Bronchial epithelial cell (primary cell): ENCODE measurements around the gene DCP2. TPM values are rescaled to one million over a fixed set of nuclear protein-coding genes. Genes with fewer than 3 reads are reported as not detected.
A peak's percentile ranks its signal among the peaks of the same experiment; 100 is the strongest.
"Not testable (repeated sequence)": the region's sequence is repeated elsewhere in the genome, so short reads cannot be mapped to it uniquely, and the experiment has no call there.

ENCODE experiments used
- DNase-seq: peaks from one replicate; pipeline ENCODE4 v3.0.0-alpha.2; 2010; ENCODE audit warnings: low read depth
- FAIRE-seq: peaks from 2 replicates; lab custom pipeline; 2011; peaks lifted over from hg19 to GRCh38; lab: Jason Lieb, UNC
- H3K27me3 ChIP-seq: 2 replicates; pipeline ENCODE4 v1.5.1; 2011; ENCODE audit warnings: low read length; ENCODE audit not compliant: control insufficient read depth, insufficient read depth
- H3K36me3 ChIP-seq: 2 replicates; pipeline ENCODE4 v1.5.1; 2011; ENCODE audit warnings: low read length; ENCODE audit not compliant: control insufficient read depth, insufficient read depth
- H3K4me3 ChIP-seq: 2 replicates; pipeline ENCODE4 v1.5.1; 2011; ENCODE audit warnings: mild to moderate bottlenecking, low read depth, low read length, control low read depth
- total RNA-seq: library from RNA; depleted of rRNA; stranded (reverse); fragments of >200 nt; gene quantifications from 2 replicates; pipeline ENCODE4 v1.2.1, GENCODE V29; 2014
- TF ChIP-seq, protein P1 (sequence below): IDR thresholded peaks from 2 replicates; pipeline ENCODE4 v1.5.1; 2011; ENCODE audit warnings: mild to moderate bottlenecking, moderate library complexity, low read length, control low read depth, inconsistent platforms; ENCODE audit not compliant: insufficient read depth, severe bottlenecking

Gene DCP2
- total RNA-seq, 1 donor from 2014 or later = 24.0 TPM

GRCh38 chr5:112951124-112951702, 25.4 kb upstream of the DCP2 start:
- Histone ChIP-seq H3K36me3 (no peaks in the 10 kb centered on the region), H3K4me3 (no peak overlapping the region), H3K27me3 (no peaks in the 10 kb centered on the region)
- FAIRE-seq (no peak), DNase-seq (no peak)
- TF ChIP-seq, protein P1, sequence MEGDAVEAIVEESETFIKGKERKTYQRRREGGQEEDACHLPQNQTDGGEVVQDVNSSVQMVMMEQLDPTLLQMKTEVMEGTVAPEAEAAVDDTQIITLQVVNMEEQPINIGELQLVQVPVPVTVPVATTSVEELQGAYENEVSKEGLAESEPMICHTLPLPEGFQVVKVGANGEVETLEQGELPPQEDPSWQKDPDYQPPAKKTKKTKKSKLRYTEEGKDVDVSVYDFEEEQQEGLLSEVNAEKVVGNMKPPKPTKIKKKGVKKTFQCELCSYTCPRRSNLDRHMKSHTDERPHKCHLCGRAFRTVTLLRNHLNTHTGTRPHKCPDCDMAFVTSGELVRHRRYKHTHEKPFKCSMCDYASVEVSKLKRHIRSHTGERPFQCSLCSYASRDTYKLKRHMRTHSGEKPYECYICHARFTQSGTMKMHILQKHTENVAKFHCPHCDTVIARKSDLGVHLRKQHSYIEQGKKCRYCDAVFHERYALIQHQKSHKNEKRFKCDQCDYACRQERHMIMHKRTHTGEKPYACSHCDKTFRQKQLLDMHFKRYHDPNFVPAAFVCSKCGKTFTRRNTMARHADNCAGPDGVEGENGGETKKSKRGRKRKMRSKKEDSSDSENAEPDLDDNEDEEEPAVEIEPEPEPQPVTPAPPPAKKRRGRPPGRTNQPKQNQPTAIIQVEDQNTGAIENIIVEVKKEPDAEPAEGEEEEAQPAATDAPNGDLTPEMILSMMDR = no peak

- Histone ChIP-seq H3K27me3 (no peaks in the 10 kb centered on the region), H3K36me3 (no peaks in the 10 kb centered on the region), H3K4me3 (no peak overlapping the region)
- FAIRE-seq (no peak), DNase-seq (no peak)
- TF ChIP-seq, protein P1 = no peak
Measured at GRCh38 chr5:112956606-112957005, 20.0 kb upstream of the DCP2 start.

- no peak overlapping the region for H3K4me3 ChIP-seq
- no peak for DNase-seq
- H3K36me3 ChIP-seq = no peaks in the 10 kb centered on the region
- H3K27me3 ChIP-seq = no peaks in the 10 kb centered on the region
- FAIRE-seq = no peak
- TF ChIP-seq, protein P1 = no peak
Measured at GRCh38 chr5:112957036-112957808, 19.4 kb upstream of the DCP2 start.

DNA sequence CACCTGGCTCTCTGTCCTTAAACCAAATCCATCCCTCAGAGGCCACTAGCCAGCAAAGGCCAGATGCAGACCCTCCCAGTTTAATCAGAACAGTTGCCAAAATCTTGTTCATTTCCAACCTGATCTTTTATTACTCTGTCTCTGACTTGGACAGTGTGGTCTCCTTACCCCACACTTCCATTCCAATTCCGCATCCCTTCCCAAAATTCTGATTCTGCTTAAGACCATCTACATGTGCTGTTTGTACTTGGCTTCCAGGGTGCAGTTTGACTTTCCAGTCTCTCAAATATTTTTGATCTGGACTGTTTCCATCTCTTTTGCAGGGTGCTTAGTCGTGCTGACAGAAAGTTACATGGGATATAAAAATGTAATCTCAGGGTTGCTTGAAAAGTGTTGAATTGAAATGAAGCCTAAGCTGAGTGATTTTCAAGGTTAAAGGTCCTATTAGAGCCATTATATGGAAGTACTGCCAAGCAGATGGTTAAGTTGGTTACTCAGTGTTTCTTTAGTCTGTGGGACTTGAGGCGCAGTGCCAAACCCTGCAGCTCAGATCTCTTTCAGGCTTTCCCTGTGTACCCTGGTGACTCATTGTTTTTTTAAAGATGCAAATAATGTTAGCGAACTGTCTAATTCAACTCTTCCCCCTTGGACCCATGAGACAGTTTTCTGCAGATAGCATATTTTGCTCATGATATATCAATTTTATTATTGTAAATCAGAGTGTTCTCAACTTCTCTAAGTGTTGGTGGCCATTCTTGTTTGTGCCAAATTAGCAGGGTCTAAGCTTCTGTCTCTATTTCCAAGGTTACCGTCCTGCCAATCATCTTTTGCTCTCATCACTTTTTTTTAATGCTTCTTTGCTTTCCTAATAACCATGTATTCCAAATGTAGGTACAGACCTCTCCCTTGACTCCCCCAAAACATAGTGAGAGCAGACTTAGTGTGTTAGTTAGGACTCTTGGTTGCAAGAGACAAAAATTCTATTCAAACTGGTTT, 18.2 kb upstream of the DCP2 start:
- TF ChIP-seq, protein P1 = no peak
- Histone ChIP-seq H3K4me3 (no peak overlapping the region), H3K36me3 (no peaks in the 10 kb centered on the region), H3K27me3 (no peaks in the 10 kb centered on the region)
- peak; percentile 96 for DNase-seq
- FAIRE-seq = no peak

GRCh38 chr5:112959872-112960271, 16.7 kb upstream of the DCP2 start:
- not testable (repeated sequence) for H3K27me3 ChIP-seq, H3K4me3 ChIP-seq, H3K36me3 ChIP-seq, FAIRE-seq
- peak; percentile 77 for DNase-seq

GRCh38 chr5:112960315-112960714, 16.3 kb upstream of the DCP2 start:
- Histone ChIP-seq H3K27me3 (no peaks in the 10 kb centered on the region), H3K4me3 (no peak overlapping the region), H3K36me3 (no peaks in the 10 kb centered on the region)
- FAIRE-seq (no peak), DNase-seq (no peak)
- TF ChIP-seq, protein P1 = no peak
